GM06990 (cell line): ENCODE measurements around the gene PATE1.
"Not testable (repeated sequence)": the region's sequence is repeated elsewhere in the genome, so short reads cannot be mapped to it uniquely, and the experiment has no call there.

Source experiments
- DNase-seq: peaks from one replicate; pipeline ENCODE4 v3.0.0-alpha.2; 2011; ENCODE audit not compliant: insufficient read length; ENCODE audit errors: extremely low read depth
- H3K27me3 ChIP-seq: replicated peaks from 2 replicates; pipeline ENCODE4 v1.6.0; 2011; ENCODE audit warnings: low read length; ENCODE audit not compliant: control insufficient read depth, insufficient read depth
- H3K36me3 ChIP-seq: 2 replicates; pipeline ENCODE4 v1.5.1; 2011; ENCODE audit warnings: low read length; ENCODE audit not compliant: control insufficient read depth, insufficient read depth
- H3K4me3 ChIP-seq: replicated peaks from 2 replicates; pipeline ENCODE4 v1.5.1; 2011; ENCODE audit warnings: low read depth, mild to moderate bottlenecking, control low read depth, low read length
- TF ChIP-seq, protein P1 (sequence below): IDR thresholded peaks from 2 replicates; pipeline ENCODE4 v1.5.1; 2011; ENCODE audit warnings: low read length, control low read depth, mild to moderate bottlenecking, inconsistent platforms; ENCODE audit not compliant: insufficient read depth, poor library complexity, severe bottlenecking

Gene PATE1, protein sequence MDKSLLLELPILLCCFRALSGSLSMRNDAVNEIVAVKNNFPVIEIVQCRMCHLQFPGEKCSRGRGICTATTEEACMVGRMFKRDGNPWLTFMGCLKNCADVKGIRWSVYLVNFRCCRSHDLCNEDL

DNA sequence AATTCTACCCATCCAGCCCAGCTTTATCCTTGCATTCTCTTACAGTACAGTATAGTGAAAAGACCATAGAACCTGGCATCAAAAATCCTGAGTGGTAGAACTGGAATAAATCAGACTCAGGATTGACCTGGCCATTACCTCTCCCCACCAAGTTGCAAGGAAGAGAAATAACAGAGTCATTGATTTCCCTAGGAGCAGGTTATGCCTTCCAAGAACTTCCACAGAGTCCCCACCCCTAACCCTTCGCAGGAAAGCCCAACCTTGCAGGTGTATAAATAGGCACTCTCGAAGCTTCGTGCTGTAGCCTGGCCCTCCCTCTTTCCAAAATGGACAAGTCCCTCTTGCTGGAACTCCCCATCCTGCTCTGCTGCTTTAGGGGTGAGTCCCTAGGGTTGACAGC, at the start of gene PATE1:
Gene PATE1, plus strand, starts transcription at position 301 of the 400 bp plus-strand sequence. Its CDS starts 26 bp downstream, at position 327.
- H3K27me3 ChIP-seq, result no peaks in the 10 kb centered on the region; the same call in none of the 2 replicates
- no peak within 1 kb of the TSS for H3K4me3 ChIP-seq
- DNase-seq, result no peak
- TF ChIP-seq, protein P1, sequence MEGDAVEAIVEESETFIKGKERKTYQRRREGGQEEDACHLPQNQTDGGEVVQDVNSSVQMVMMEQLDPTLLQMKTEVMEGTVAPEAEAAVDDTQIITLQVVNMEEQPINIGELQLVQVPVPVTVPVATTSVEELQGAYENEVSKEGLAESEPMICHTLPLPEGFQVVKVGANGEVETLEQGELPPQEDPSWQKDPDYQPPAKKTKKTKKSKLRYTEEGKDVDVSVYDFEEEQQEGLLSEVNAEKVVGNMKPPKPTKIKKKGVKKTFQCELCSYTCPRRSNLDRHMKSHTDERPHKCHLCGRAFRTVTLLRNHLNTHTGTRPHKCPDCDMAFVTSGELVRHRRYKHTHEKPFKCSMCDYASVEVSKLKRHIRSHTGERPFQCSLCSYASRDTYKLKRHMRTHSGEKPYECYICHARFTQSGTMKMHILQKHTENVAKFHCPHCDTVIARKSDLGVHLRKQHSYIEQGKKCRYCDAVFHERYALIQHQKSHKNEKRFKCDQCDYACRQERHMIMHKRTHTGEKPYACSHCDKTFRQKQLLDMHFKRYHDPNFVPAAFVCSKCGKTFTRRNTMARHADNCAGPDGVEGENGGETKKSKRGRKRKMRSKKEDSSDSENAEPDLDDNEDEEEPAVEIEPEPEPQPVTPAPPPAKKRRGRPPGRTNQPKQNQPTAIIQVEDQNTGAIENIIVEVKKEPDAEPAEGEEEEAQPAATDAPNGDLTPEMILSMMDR, result no peak
- no peaks in the 10 kb centered on the region for H3K36me3 ChIP-seq

DNA sequence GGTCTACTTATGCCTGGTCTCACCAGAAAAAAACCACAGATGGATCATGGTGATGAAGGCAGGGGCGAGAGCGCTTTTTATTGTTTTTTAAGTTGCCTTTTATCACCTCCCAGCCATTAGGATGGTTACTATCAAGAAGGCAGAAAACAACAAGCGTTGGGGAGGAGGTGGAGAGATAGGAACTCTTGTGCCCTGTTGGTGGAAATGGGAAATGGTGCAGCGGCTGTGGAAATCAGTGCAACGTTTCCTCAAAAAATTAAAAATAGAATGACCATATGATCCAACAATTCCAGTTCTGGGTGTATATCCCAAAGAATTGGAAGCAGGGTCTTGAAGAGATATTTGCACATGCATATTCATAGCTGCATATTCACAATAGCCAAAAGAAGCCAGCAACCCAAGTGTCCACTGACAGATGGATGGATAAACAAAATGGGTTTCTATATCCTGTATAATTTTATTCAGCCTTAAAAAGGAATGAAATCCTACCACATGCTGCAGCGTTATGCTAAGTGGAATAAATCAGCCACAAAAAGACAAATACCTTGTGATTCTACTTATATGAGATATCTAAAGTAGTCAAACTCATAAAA, 45.0 kb upstream of the PATE1 start:
- no peak for DNase-seq
- Histone ChIP-seq H3K36me3 (no peaks in the 10 kb centered on the region), H3K27me3 (no peaks in the 10 kb centered on the region), H3K4me3 (no peak overlapping the region)
- TF ChIP-seq, protein P1, result no peak

DNA sequence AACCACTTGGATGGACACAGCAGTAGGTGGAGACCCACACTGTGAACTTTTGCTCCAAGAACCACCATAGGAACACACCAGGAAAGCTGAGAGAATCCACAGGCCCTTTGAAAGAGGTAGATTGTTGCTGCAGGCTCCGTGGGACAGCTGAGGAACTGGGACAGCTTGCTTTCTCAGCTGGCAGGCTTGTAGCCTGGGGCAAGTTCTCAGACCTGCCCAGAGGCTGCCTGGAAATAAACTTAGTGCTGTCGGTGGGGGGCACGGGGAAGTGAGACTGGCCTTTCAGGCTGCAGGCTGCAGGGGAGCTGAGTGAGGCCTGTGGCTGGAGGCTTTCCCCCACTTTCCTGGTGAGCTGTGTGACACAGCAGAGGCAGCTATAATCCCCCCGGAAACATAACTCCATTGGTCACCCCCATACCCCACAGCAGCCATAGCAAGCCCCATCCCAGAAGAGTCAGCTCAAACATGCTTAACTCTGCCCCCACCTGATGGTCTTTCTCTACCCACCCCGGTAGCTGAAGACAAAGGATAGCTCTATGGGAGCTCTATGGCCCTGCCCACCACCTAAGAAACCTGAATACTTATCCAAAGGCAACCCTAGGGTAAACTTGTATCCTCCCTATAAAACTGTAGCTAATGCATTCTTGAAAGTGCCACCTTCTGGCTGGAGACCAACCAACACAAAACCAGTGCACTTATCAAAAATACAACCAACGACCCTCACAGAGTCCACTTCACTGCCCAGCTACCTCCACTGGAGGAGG, 44.0 kb upstream of the PATE1 start:
- Histone ChIP-seq H3K4me3 (no peak overlapping the region), H3K36me3 (no peaks in the 10 kb centered on the region), H3K27me3 (no peaks in the 10 kb centered on the region)
- TF ChIP-seq, protein P1, result no peak
- no peak for DNase-seq

DNA sequence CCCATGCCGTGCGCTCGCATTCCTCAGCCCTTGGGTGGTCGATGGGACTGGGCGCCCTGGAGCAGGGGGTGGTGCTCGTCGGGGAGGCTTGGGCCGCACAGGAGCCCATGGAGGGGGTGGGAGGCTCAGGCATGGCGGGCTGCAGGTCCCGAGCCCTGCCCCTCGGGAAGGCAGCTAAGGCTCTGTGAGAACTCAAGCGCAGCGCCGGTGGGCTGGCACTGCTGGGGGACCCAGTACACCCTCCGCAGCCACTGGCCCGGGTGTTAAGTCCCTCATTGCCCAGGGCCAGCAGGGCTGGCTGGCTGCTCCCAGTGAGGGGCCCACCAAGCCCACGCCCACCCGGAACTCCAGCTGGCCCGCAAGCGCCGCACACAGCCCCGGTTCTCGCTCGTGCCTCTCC, 41.4 kb upstream of the PATE1 start:
- H3K27me3 ChIP-seq, DNase-seq, H3K4me3 ChIP-seq, H3K36me3 ChIP-seq: not testable (repeated sequence)

DNA sequence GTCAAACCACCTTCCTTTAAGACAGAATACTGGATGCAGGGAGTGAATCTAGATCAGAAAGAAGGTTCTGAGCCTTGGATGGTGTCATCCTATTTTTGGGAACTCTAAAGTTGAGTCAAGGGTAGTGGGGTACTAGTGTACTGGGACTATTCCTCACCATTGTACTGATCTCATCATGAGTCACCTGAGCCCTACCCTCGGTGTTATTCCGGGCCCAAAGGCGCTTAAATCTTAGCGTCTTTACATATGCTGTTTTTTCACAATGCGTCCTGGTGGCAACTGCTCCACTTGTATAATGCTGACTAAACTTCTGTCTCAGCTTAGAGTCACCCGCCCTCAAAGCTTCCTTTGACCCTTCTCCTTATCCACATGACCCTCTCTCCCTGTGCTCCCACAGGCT, 25.3 kb upstream of the PATE1 start:
- no peak for DNase-seq
- Histone ChIP-seq H3K4me3 (no peak overlapping the region), H3K27me3 (no peaks in the 10 kb centered on the region), H3K36me3 (no peaks in the 10 kb centered on the region)
- TF ChIP-seq, protein P1, result no peak

DNA sequence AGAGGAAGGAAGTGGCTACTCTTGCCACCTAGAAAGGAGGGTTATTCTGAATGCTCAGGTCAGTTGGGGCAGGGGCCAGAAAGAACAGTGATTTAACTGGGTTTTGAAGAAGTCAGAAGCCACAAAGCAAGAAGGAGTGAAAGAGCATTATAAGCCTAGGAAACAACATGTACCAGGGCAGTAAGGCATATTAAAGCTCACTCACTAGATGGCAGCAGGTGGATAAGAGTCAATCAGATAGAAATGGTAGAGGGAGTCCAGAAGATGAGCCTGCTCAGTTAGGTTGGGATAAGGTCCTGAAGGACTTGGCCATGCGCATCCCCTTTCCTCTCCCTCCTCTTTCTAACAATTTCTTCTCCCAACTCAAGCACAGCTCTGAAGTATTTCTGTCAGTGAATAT, 22.0 kb upstream of the PATE1 start:
- H3K4me3 ChIP-seq, result no peak overlapping the region
- TF ChIP-seq, protein P1, result peak; percentile 30
- no peaks in the 10 kb centered on the region for H3K27me3 ChIP-seq
- H3K36me3 ChIP-seq, result no peaks in the 10 kb centered on the region
- no peak for DNase-seq
